Endothelial cell of umbilical vein (primary cell): ENCODE data around the gene IGHMBP2. TPM values are rescaled to one million over a fixed set of nuclear protein-coding genes. Genes with fewer than 3 reads are reported as not detected.

Source experiments
- BruUV-seq: library from RNA; stranded (reverse); fragments of 400-500 nt; replicated peaks from 2 replicates; lab custom pipeline; 2021; lab: Mats Ljungman, UMichigan
- CTCF ChIA-PET: fragments of 300-600, 350-600 bp; sonication (Branson Sonifier 250); formaldehyde crosslinking; loops from one replicate; lab custom pipeline; 2021; ENCODE audit warnings: antibody characterized with exemption, inconsistent platforms; lab: Charles Lee
- POLR2A ChIA-PET: fragments of 300-600, 350-600 bp; sonication (Branson Sonifier 250); formaldehyde crosslinking; loops from one replicate; lab custom pipeline; 2021; ENCODE audit warnings: antibody characterized with exemption, inconsistent platforms; lab: Charles Lee
- DNase-seq: peaks from one replicate; pipeline ENCODE4 v3.0.0-alpha.2; 2011; ENCODE audit warnings: low read depth, low spot score
- FAIRE-seq: peaks from 2 replicates; lab custom pipeline; 2011; peaks lifted over from hg19 to GRCh38; lab: Jason Lieb, UNC
- H2AFZ ChIP-seq: 2 replicates; pipeline ENCODE4 v1.6.0; 2012; ENCODE audit warnings: low read depth, low read length, control low read depth, inconsistent platforms
- H3K27ac ChIP-seq: 2 replicates; pipeline ENCODE4 v1.5.1; 2011; ENCODE audit warnings: low read depth, mild to moderate bottlenecking, control low read depth, low read length, moderate library complexity; ENCODE audit not compliant: insufficient read depth
- H3K27me3 ChIP-seq, 2 experiments: 2 replicates each; pipeline versions ENCODE4 v1.6.0 to v1.6.1; 2011; ENCODE audit warnings: low read length in 2 of 2, mixed read lengths in 1 of 2; ENCODE audit not compliant: control insufficient read depth in 2 of 2, insufficient read depth in 2 of 2
- H3K36me3 ChIP-seq, 2 experiments: 2 replicates in 1 of 2; 3 replicates in 1 of 2; pipeline ENCODE4 v1.5.1; 2011; ENCODE audit warnings: low read length in 2 of 2, mild to moderate bottlenecking in 1 of 2, moderate library complexity in 1 of 2; ENCODE audit not compliant: control insufficient read depth in 2 of 2, insufficient read depth in 2 of 2; ENCODE audit errors: extremely low read depth in 1 of 2
- H3K4me1 ChIP-seq: 3 replicates; pipeline ENCODE4 v1.5.1; 2011; ENCODE audit warnings: mild to moderate bottlenecking, low read length; ENCODE audit not compliant: control insufficient read depth, insufficient read depth; ENCODE audit errors: extremely low read depth
- H3K4me2 ChIP-seq: 2 replicates; pipeline ENCODE4 v1.6.1; 2011; ENCODE audit warnings: low read length, control low read depth, mixed read lengths; ENCODE audit not compliant: insufficient read depth
- H3K4me3 ChIP-seq, 3 experiments: fragments of 200-600 bp in 1 of 3; sonication (generic), shearing (Covaris generic) in 1 of 3; replicated peaks in 1 of 3; 2 replicates each; pipeline ENCODE4 v1.5.1; 2011 to 2016; ENCODE audit warnings: control low read depth in 3 of 3, low read length in 3 of 3, mild to moderate bottlenecking in 2 of 3, inconsistent platforms in 1 of 3, low read depth in 1 of 3, moderate library complexity in 1 of 3; ENCODE audit not compliant: insufficient read depth in 1 of 3
- H3K79me2 ChIP-seq: 2 replicates; pipeline ENCODE4 v1.6.0; 2012; ENCODE audit warnings: low read length, inconsistent platforms; ENCODE audit not compliant: control insufficient read depth, insufficient read depth
- H3K9ac ChIP-seq: replicated peaks from 2 replicates; pipeline ENCODE3; 2011; ENCODE audit warnings: low read length, control low read depth; ENCODE audit not compliant: insufficient read depth; ENCODE audit errors: extremely low read depth
- H3K9me1 ChIP-seq: replicated peaks from 3 replicates; pipeline ENCODE4 v1.6.0; 2011; ENCODE audit warnings: mild to moderate bottlenecking, low read length; ENCODE audit not compliant: control insufficient read depth, insufficient read depth; ENCODE audit errors: extremely low read depth
- H3K9me3 ChIP-seq: replicated peaks from 2 replicates; pipeline ENCODE4 v1.5.1; 2012; ENCODE audit warnings: low read length, inconsistent platforms; ENCODE audit not compliant: control insufficient read depth, insufficient read depth
- H4K20me1 ChIP-seq: replicated peaks from 2 replicates; pipeline ENCODE3; 2011; ENCODE audit warnings: mild to moderate bottlenecking, low read length; ENCODE audit not compliant: control insufficient read depth, insufficient read depth; ENCODE audit errors: extremely low read depth
- EZH2 ChIP-seq: IDR thresholded peaks from 2 replicates; pipeline ENCODE4 v1.6.1; 2012; ENCODE audit warnings: borderline replicate concordance, low read depth, mild to moderate bottlenecking, moderate library complexity, low read length, inconsistent platforms; ENCODE audit not compliant: severe bottlenecking
- FOS ChIP-seq: IDR thresholded peaks from 2 replicates; pipeline ENCODE4 v1.6.1; 2011; ENCODE audit warnings: mild to moderate bottlenecking, low read length, moderate library complexity, borderline replicate concordance; ENCODE audit not compliant: insufficient read depth
- GATA2 ChIP-seq: IDR thresholded peaks from 2 replicates; pipeline ENCODE4 v1.7.0; 2011; ENCODE audit warnings: low read depth, mild to moderate bottlenecking, moderate library complexity, mixed read lengths, low read length; ENCODE audit not compliant: insufficient read length, insufficient read depth
- JUN ChIP-seq: IDR thresholded peaks from 2 replicates; pipeline ENCODE4 v1.6.1; 2011; ENCODE audit warnings: borderline replicate concordance, low read depth; ENCODE audit not compliant: insufficient read length, insufficient read depth
- MYC ChIP-seq: IDR thresholded peaks from one replicate; pipeline ENCODE4 v1.6.1; 2011; ENCODE audit warnings: mild to moderate bottlenecking, low read depth, low read length
- dilution Hi-C: fragments of 300-500 bp; cut with MboI; formaldehyde crosslinking; loops from one replicate; pipeline ENCODE4 v1.15.0; 2019; ENCODE audit warnings: low sequenced_read_pairs; ENCODE audit not compliant: extremely low pct_ligation_motif_present
- intact Hi-C: fragments of 100-400 bp; cut with micrococcal nuclease; formaldehyde crosslinking; loops from one replicate; pipeline ENCODE4 v1.10.0; 2022
- polyA plus RNA-seq, 4 experiments: library from polyadenylated mRNA; depleted of rRNA in 3 of 4; stranded (reverse) in 3 of 4; unstranded in 1 of 4; fragments of >200 nt; gene quantifications; 2 replicates each; pipeline versions ENCODE4 v1.2.1 to v1.2.3, GENCODE V29; 2011 to 2012; ENCODE audit warnings: missing spikeins in 1 of 4
- total RNA-seq: library from RNA; stranded (reverse); gene quantifications from 2 replicates; pipeline ENCODE4 v1.2.3, GENCODE V29; 2021
- TF ChIP-seq, protein P1 (sequence below): IDR thresholded peaks from 2 replicates; pipeline ENCODE4 v1.6.1; 2011; ENCODE audit not compliant: insufficient read depth, insufficient read length

IGHMBP2 gene
- total and polyA plus RNA-seq, 2 donors (not counting 3 experiments of a cell fraction or from before 2014, with no cell fraction given) = 10.9 to 25.1 TPM

DNA sequence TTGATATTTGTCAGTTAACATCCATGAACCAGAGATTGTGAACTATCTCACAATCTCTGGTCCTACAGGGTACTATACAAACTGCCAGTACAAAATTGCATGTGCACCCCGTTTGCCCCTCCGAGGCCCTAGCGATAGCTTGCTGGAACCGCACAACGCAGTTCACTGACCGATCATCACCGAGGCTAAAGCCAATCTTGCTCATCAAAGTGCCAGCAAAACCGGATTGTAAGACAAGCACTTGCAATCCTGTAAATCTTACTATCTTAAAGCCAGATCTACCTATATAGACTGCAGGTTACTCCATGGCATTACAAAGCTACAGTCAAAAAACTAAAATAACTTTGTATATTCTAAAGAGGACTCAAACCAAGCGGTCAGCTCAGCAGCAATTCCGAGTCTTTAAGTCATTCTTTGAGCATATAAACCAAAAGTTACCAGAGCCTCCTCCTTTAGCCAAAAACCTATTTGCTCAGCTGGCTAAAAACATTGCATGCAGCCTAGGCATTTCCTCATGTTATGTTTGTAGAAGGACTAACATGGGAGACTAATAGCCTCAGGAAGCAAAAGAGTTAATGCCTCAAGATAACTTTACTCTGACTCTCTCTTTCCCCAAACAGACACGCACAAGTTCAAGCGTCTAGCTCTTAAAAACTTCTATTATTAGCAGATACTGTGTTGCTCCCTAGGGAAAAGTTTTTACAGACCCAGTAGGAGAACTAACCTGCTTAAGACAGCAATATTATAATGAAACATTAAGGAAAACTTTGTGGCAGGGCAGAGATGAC is 31.3 kb upstream of the IGHMBP2 start:
- DNase-seq (peak; percentile 87), FAIRE-seq (no peak)
- TF ChIP-seq JUN = no peak
- no peak for TF ChIP-seq MYC
- TF ChIP-seq FOS = no peak
- no peak for TF ChIP-seq EZH2
- TF ChIP-seq, protein P1, sequence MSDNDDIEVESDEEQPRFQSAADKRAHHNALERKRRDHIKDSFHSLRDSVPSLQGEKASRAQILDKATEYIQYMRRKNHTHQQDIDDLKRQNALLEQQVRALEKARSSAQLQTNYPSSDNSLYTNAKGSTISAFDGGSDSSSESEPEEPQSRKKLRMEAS = no peak
- H3K4me1 ChIP-seq = peaks cover 15% of the 10 kb centered on the region
- CTCF ChIA-PET = no interaction called here
- no peak overlapping the region for H3K9ac ChIP-seq
- no peak overlapping the region for H3K27ac ChIP-seq
- H4K20me1 ChIP-seq = no peaks in the 10 kb centered on the region
- no peaks in the 10 kb centered on the region for H3K79me2 ChIP-seq
- BruUV-seq = no TSS peak
- H3K9me1 ChIP-seq = no peaks in the 10 kb centered on the region
- H3K9me3 ChIP-seq = no peaks in the 10 kb centered on the region
- intact Hi-C loops (loop anchor here (2.0 kb wide), 1 partner anchor 32 kb away; the partner anchor contains the start of gene CPT1A), dilution Hi-C loops (no loop called here)
- no peak overlapping the region for H3K4me3 ChIP-seq
- no peak overlapping the region for H2AFZ ChIP-seq
- H3K4me2 ChIP-seq = no peak overlapping the region
- H3K27me3 ChIP-seq = peaks cover 0 to 2% of the 10 kb centered on the region in 2 experiments
- POLR2A ChIA-PET = no interaction called here
- no peaks in the 10 kb centered on the region for H3K36me3 ChIP-seq

DNA sequence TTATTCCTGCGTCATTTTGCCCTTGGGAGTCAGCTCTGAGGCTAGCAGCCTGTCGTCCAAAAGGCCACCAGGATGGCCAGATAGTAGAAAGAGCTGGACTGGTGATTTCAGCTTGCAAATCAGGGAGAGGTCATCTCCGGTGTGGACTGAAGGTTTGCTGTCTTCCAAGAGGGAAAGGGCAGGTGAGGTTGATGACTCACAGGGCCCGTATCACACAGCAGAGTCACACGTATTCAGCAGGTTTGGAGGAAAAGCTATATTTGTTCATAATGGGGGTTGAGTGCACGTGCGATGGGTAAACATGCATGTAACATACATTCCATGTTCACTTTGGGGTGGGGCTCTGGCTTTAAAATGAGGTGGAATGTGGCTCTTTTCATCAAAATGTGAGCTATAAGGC is 25.7 kb upstream of the IGHMBP2 start:
- DNase-seq (no peak), FAIRE-seq (no peak)
- Histone ChIP-seq H3K9me3 (no peaks in the 10 kb centered on the region), H2AFZ (no peak overlapping the region), H4K20me1 (no peaks in the 10 kb centered on the region), H3K79me2 (no peaks in the 10 kb centered on the region), H3K27ac (no peak overlapping the region), H3K4me3 (no peak overlapping the region), H3K4me2 (no peak overlapping the region), H3K36me3 (no peaks in the 10 kb centered on the region), H3K27me3 (peaks cover 0 to 2% of the 10 kb centered on the region in 2 experiments), H3K9me1 (no peaks in the 10 kb centered on the region), H3K4me1 (peaks cover 4% of the 10 kb centered on the region), H3K9ac (no peak overlapping the region)
- ChIA-PET CTCF (no interaction called here), POLR2A (no interaction called here)
- intact Hi-C loops (no loop called here), dilution Hi-C loops (no loop called here)
- TF ChIP-seq JUN = no peak
- TF ChIP-seq MYC = no peak
- no peak for TF ChIP-seq GATA2
- TF ChIP-seq FOS = no peak
- TF ChIP-seq, protein P1 = no peak
- BruUV-seq = no TSS peak
